Vagina (tissue), 2 donors: ENCODE results near the gene PDIA6. TPM values are rescaled to one million over a fixed set of nuclear protein-coding genes. Genes with fewer than 3 reads are reported as not detected.

ENCODE experiments used
- DNase-seq, 2 donors: peaks; one replicate each; pipeline ENCODE4 v3.0.0-alpha.2; 2017; ENCODE audit errors: extremely low spot score in 2 of 2
- H3K27ac ChIP-seq: fragments of 200-600 bp; sonication (generic); one replicate; pipeline ENCODE4 v1.5.1; 2019
- H3K27me3 ChIP-seq: fragments of 200-600 bp; sonication (generic); one replicate; pipeline ENCODE4 v1.5.1; 2019
- H3K36me3 ChIP-seq, 2 donors: fragments of 200-600 bp; sonication (generic); one replicate each; pipeline ENCODE4 v1.5.1; 2017 to 2019
- H3K4me1 ChIP-seq: fragments of 200-600 bp; sonication (generic); one replicate; pipeline ENCODE4 v1.5.1; 2019
- H3K4me3 ChIP-seq, 2 donors: fragments of 200-600 bp; sonication (generic); 1 replicate in 1 of 2; 2 replicates in 1 of 2; pipeline ENCODE4 v1.5.1; 2016 to 2019
- H3K9me3 ChIP-seq: fragments of 200-600 bp; sonication (generic); one replicate; pipeline ENCODE4 v1.5.1; 2019
- CTCF ChIP-seq, 3 experiments: fragments of 450-650 bp in 2 of 3; fragments of 200-600 bp in 1 of 3; sonication (generic) in 1 of 3; IDR thresholded peaks; one replicate each; pipeline ENCODE4 v1.5.1; 2017 to 2019; ENCODE audit warnings: antibody characterized with exemption in 3 of 3, mild to moderate bottlenecking in 2 of 3, moderate library complexity in 2 of 3
- POLR2A ChIP-seq, 2 donors: fragments of 450-650 bp; IDR thresholded peaks; one replicate each; pipeline ENCODE4 v1.6.1; 2017; ENCODE audit warnings: antibody characterized with exemption in 2 of 2, mild to moderate bottlenecking in 2 of 2, moderate library complexity in 2 of 2
- POLR2AphosphoS5 ChIP-seq, 2 donors: sonication (generic); formaldehyde crosslinking; IDR thresholded peaks; one replicate each; pipeline ENCODE4 v1.9.0; 2017; ENCODE audit warnings: antibody characterized with exemption in 2 of 2, mild to moderate bottlenecking in 2 of 2, low read depth in 1 of 2; ENCODE audit not compliant: insufficient read depth in 1 of 2
- intact Hi-C: fragments of 100-400 bp; cut with DNase I; formaldehyde crosslinking; loops from one replicate; pipeline ENCODE4 v1.15.1; 2023
- total RNA-seq: library from RNA; depleted of rRNA; stranded (reverse); fragments of >200 nt; gene quantifications from one replicate; pipeline ENCODE4 v1.2.3, GENCODE V29; 2016

PDIA6 gene
- total RNA-seq, 1 donor from 2014 or later = 55.0 TPM

GRCh38 chr2:10837298-10838266, 25.0 kb upstream of the PDIA6 start:
- TF ChIP-seq POLR2AphosphoS5 (IDR thresholded peaks at IDR 0.05; ENCODE audit: insufficient read depth in 1 of 2, low read depth in 1 of 2) (no peak), POLR2A (IDR thresholded peaks at IDR 0.05) (no peak), CTCF (IDR thresholded peaks at IDR 0.05) (no peak)
- Histone ChIP-seq H3K4me3 (no peak overlapping the region), H3K27ac (no peak overlapping the region), H3K4me1 (no peaks in the 10 kb centered on the region), H3K36me3 (no peaks in the 10 kb centered on the region), H3K9me3 (peaks cover 7% of the 10 kb centered on the region), H3K27me3 (no peaks in the 10 kb centered on the region)
- DNase-seq = no peak
- intact Hi-C loops = loop anchor here (5.0 kb wide), 1 partner anchor 290 kb away; no protein-coding TSS in a partner anchor

- H3K27me3 ChIP-seq = no peaks in the 10 kb centered on the region
Measured at GRCh38 chr2:10835052-10835970, 22.7 kb upstream of the PDIA6 start.

GRCh38 chr2:10834068-10834655, 21.6 kb upstream of the PDIA6 start:
- H3K4me1 ChIP-seq = no peaks in the 10 kb centered on the region
- no peak overlapping the region for H3K4me3 ChIP-seq
- no peaks in the 10 kb centered on the region for H3K27me3 ChIP-seq
- no peak for TF ChIP-seq POLR2A (IDR thresholded peaks at IDR 0.05)
- H3K27ac ChIP-seq = no peak overlapping the region
- intact Hi-C loops = no loop called here
- H3K36me3 ChIP-seq = no peaks in the 10 kb centered on the region
- DNase-seq = no peak
- H3K9me3 ChIP-seq = no peaks in the 10 kb centered on the region

More at GRCh38 chr2:10835052-10835970, 22.7 kb upstream of the PDIA6 start:
- Histone ChIP-seq H3K27ac (no peak overlapping the region), H3K9me3 (no peaks in the 10 kb centered on the region), H3K4me1 (no peaks in the 10 kb centered on the region), H3K36me3 (no peaks in the 10 kb centered on the region), H3K4me3 (no peak overlapping the region)
- DNase-seq = no peak
- intact Hi-C loops = loop anchor here (5.0 kb wide), 1 partner anchor 292 kb away; no protein-coding TSS in a partner anchor
- TF ChIP-seq POLR2AphosphoS5 (IDR thresholded peaks at IDR 0.05; ENCODE audit: insufficient read depth in 1 of 2, low read depth in 1 of 2) (no peak), POLR2A (IDR thresholded peaks at IDR 0.05) (no peak), CTCF (IDR thresholded peaks at IDR 0.05) (peak in 2 of 3 experiments; percentile 26 to 48)

GRCh38 chr2:10833021-10833420, 20.4 kb upstream of the PDIA6 start:
- Histone ChIP-seq H3K9me3 (no peaks in the 10 kb centered on the region), H3K4me3 (no peak overlapping the region), H3K27ac (no peak overlapping the region), H3K27me3 (no peaks in the 10 kb centered on the region), H3K4me1 (no peaks in the 10 kb centered on the region), H3K36me3 (no peaks in the 10 kb centered on the region)
- TF ChIP-seq POLR2AphosphoS5 (IDR thresholded peaks at IDR 0.05; ENCODE audit: insufficient read depth in 1 of 2, low read depth in 1 of 2) (no peak), CTCF (IDR thresholded peaks at IDR 0.05) (no peak), POLR2A (IDR thresholded peaks at IDR 0.05) (no peak)
- DNase-seq = no peak
- intact Hi-C loops = loop anchor here (2.0 kb wide), 1 partner anchor 70 kb away; no protein-coding TSS in a partner anchor
